Karpas-422 (cell line): ENCODE measurements around the gene TNRC6B. TPM values are rescaled to one million over a fixed set of nuclear protein-coding genes. Genes with fewer than 3 reads are reported as not detected.
A peak's percentile ranks its signal among the peaks of the same experiment; 100 is the strongest.
"Not testable (repeated sequence)": the region's sequence is repeated elsewhere in the genome, so short reads cannot be mapped to it uniquely, and the experiment has no call there.

Experiments used
- DNase-seq: peaks from one replicate; pipeline ENCODE4 v3.0.0-alpha.2; 2015
- H2AFZ ChIP-seq: fragments of 200-600 bp; sonication (generic); 2 replicates; pipeline ENCODE4 v1.6.1; 2014; ENCODE audit warnings: antibody characterized with exemption, low read length, mixed read lengths
- H3K27ac ChIP-seq: fragments of 200-600 bp; sonication (generic); 2 replicates; pipeline ENCODE4 v1.5.1; 2014; ENCODE audit warnings: mild to moderate bottlenecking, low read length, moderate library complexity
- H3K27me3 ChIP-seq: fragments of 200-600 bp; sonication (generic); 2 replicates; pipeline ENCODE4 v1.6.1; 2014; ENCODE audit warnings: low read length, mixed read lengths
- H3K36me3 ChIP-seq: fragments of 200-600 bp; sonication (generic); 2 replicates; pipeline ENCODE4 v1.6.1; 2014; ENCODE audit warnings: low read length, mixed read lengths; ENCODE audit not compliant: insufficient read depth
- H3K4me1 ChIP-seq: fragments of 200-600 bp; sonication (generic); 2 replicates; pipeline ENCODE4 v1.6.1; 2014; ENCODE audit warnings: mild to moderate bottlenecking, low read length, mixed read lengths
- H3K4me2 ChIP-seq: fragments of 200-600 bp; sonication (generic); 2 replicates; pipeline ENCODE4 v1.6.1; 2014; ENCODE audit warnings: low read length, low read depth, mild to moderate bottlenecking; ENCODE audit not compliant: poor library complexity, severe bottlenecking
- H3K4me3 ChIP-seq: fragments of 200-600 bp; sonication (generic); 2 replicates; pipeline ENCODE4 v1.5.1; 2014; ENCODE audit warnings: mild to moderate bottlenecking, antibody characterized with exemption, low read length, mixed read lengths
- H3K79me2 ChIP-seq: fragments of 200-600 bp; sonication (generic); 2 replicates; pipeline ENCODE4 v1.6.1; 2014; ENCODE audit warnings: mild to moderate bottlenecking, low read length, mixed read lengths
- H3K9ac ChIP-seq: fragments of 200-600 bp; sonication (generic); 2 replicates; pipeline ENCODE4 v1.6.0; 2014; ENCODE audit warnings: low read length
- H3K9me2 ChIP-seq: fragments of 200-600 bp; sonication (generic), shearing (Covaris generic); replicated peaks from 2 replicates; pipeline ENCODE4 v1.6.0; 2014; ENCODE audit warnings: mild to moderate bottlenecking, low read length, moderate library complexity; ENCODE audit not compliant: insufficient read depth
- H3K9me3 ChIP-seq: fragments of 300-700, 200-600 bp; sonication (generic); 2 replicates; pipeline ENCODE4 v1.6.1; 2014; ENCODE audit warnings: low read length, mixed read lengths
- H4K20me1 ChIP-seq: fragments of 200-600 bp; sonication (generic); 2 replicates; pipeline ENCODE4 v1.6.1; 2014; ENCODE audit warnings: mild to moderate bottlenecking, antibody characterized with exemption, low read length, low read depth; ENCODE audit not compliant: insufficient read depth
- total RNA-seq: library from RNA; depleted of rRNA; stranded (reverse); fragments of >200 nt; shearing (Covaris generic); gene quantifications from 2 replicates; pipeline ENCODE4 v1.2.3, GENCODE V29; 2014; ENCODE audit warnings: low replicate concordance

The TNRC6B gene
- total RNA-seq, 1 experiment from 2014 or later: 32.0 TPM

DNA sequence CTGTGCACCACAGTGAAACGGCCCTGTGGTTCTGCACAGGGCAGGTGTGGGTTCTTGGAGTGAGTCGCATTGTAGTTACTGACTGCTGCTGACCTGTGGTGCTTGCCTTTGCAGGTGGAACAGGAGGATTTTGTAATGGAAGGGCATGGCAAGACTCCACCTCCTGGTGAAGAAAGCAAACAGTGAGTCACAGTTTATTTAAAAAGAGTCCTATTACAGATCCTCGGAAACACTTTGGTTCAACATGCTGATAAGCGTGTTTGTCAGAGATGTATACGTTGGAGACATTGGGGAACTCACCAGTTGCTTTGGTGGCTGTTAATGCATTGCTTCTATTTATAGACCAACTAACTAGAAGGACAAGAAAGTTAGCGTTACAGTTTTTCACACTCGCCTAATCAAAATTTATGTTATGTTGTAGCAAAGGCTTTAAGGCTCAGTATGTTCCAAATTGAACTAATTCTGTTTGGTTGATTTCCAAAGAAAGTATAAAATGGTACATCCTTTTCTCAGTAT is 21.7 kb upstream of the TNRC6B start:
- H3K79me2 ChIP-seq: peaks cover 3% of the 10 kb centered on the region; the same call in 1 of the 2 replicates
- H3K27me3 ChIP-seq: no peaks in the 10 kb centered on the region
- H4K20me1 ChIP-seq: no peaks in the 10 kb centered on the region
- H3K27ac ChIP-seq: no peak overlapping the region
- no peak overlapping the region for H3K4me3 ChIP-seq
- H3K9me2 ChIP-seq: no peaks in the 10 kb centered on the region
- no peaks in the 10 kb centered on the region for H3K9me3 ChIP-seq
- no peak overlapping the region for H3K4me2 ChIP-seq
- peak; percentile 45 for DNase-seq
- H3K9ac ChIP-seq: no peak overlapping the region
- H2AFZ ChIP-seq: no peak overlapping the region
- H3K4me1 ChIP-seq: no peaks in the 10 kb centered on the region
- no peaks in the 10 kb centered on the region for H3K36me3 ChIP-seq

DNA sequence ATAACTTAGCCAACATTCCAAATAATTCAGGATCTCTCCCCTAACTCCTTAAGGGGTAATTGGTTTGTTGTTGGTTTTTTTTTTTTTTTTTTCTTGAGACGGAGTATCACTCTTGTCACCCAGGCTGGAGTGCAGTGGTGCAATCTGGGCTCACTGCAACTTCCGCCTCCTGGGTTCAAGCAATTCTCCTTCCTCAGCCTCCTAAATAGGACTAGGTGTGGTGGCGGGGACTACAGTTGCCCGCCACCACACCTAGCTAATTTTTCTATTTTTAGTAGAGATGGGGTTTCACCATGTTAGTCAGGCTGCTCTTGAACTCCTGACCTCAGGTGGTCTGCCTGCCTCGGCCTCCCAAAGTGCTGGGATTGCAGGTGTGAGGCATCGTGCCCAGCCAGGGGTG is 21.0 kb upstream of the TNRC6B start:
- not testable (repeated sequence) for H4K20me1 ChIP-seq, H3K9ac ChIP-seq, DNase-seq, H2AFZ ChIP-seq, H3K36me3 ChIP-seq, H3K9me3 ChIP-seq, H3K4me3 ChIP-seq, H3K79me2 ChIP-seq, H3K4me1 ChIP-seq, H3K27me3 ChIP-seq, H3K9me2 ChIP-seq, H3K27ac ChIP-seq, H3K4me2 ChIP-seq

DNA sequence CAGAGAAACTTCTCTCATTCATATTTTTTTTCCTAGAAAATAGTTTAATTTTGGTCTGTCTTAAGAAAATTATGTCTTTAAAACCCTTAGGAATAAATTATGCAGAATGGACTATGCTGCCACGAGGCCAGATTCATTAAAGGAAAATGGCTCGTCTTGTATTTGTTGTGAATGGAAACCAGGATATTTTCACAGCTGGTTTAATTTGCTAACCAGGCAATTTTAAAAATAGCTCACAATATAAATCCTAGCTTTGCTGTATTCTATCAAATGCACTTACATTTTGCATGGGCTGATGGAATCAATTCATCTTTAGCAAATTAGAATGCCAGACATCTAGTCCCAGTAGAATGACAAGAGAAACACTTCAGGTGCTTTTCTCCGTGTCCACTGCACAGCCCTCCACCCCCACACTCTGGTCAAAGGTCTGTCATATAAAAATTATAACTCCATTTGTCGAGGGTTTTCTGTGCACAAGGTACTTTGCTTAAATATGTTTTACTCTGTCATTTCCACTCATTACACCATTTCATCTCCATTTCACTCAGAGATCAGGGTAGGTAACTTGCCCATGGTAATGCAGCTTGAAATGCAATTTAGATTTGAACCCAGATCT is 20.3 kb upstream of the TNRC6B start:
- no peak overlapping the region for H2AFZ ChIP-seq
- DNase-seq: no peak
- H3K79me2 ChIP-seq: peaks cover 3% of the 10 kb centered on the region; the same call in 1 of the 2 replicates
- H3K9ac ChIP-seq: no peak overlapping the region
- no peaks in the 10 kb centered on the region for H3K9me2 ChIP-seq
- H3K36me3 ChIP-seq: no peaks in the 10 kb centered on the region
- no peaks in the 10 kb centered on the region for H3K9me3 ChIP-seq
- no peaks in the 10 kb centered on the region for H3K27me3 ChIP-seq
- no peak overlapping the region for H3K4me3 ChIP-seq
- no peaks in the 10 kb centered on the region for H4K20me1 ChIP-seq
- H3K4me1 ChIP-seq: no peaks in the 10 kb centered on the region
- H3K4me2 ChIP-seq: no peak overlapping the region
- H3K27ac ChIP-seq: no peak overlapping the region

DNA sequence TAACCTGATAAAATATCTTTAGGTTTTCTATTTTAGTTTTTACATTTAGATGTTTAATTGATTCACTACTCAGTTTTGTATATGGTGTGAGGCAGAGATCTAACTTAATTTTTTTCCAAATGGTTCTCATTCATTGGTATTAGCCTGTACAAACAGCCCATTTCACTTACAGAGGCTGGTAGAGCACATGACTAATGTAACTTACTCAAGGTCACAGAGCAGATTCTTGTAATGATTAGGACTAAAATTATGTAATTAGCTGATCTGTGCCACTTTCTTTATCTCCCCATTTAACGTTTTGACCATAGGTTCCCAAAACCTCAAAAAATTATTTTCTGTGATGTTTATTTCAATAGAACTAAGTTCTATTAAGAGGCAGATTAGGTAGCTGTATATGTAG is 16.5 kb upstream of the TNRC6B start:
- Histone ChIP-seq H2AFZ (no peak overlapping the region), H3K9ac (no peak overlapping the region), H3K4me1 (no peaks in the 10 kb centered on the region), H3K9me2 (no peaks in the 10 kb centered on the region), H3K79me2 (peaks cover 3% of the 10 kb centered on the region; the same call in 1 of the 2 replicates), H3K36me3 (no peaks in the 10 kb centered on the region; the same call in 1 of the 2 replicates), H4K20me1 (no peaks in the 10 kb centered on the region), H3K4me2 (no peak overlapping the region), H3K4me3 (no peak overlapping the region), H3K27ac (no peak overlapping the region), H3K27me3 (no peaks in the 10 kb centered on the region), H3K9me3 (no peaks in the 10 kb centered on the region; the same call in 1 of the 2 replicates)
- no peak for DNase-seq

DNA sequence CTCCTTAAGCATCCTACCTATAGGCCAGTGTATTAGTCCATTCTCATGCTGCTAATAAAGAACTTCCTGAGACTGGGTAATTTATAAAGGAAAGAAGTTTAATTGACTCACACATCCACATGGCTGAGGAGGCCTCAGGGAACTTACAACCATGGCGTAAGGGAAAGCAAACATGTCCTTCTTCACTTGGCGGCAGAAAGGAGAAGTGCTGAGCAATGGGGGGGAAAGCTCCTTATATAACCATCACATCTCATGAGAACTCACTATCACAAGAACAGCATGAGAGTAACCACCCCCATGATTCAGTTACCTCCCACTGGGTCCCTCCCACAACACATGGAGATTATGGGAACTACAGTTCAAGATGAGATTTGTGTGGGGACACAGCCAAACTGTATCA is 12.2 kb upstream of the TNRC6B start:
- not testable (repeated sequence) for H3K27ac ChIP-seq, H3K4me2 ChIP-seq, H3K27me3 ChIP-seq, H3K9ac ChIP-seq, H4K20me1 ChIP-seq, H3K9me3 ChIP-seq, H2AFZ ChIP-seq, H3K4me1 ChIP-seq, H3K9me2 ChIP-seq, H3K79me2 ChIP-seq, DNase-seq, H3K36me3 ChIP-seq, H3K4me3 ChIP-seq

DNA sequence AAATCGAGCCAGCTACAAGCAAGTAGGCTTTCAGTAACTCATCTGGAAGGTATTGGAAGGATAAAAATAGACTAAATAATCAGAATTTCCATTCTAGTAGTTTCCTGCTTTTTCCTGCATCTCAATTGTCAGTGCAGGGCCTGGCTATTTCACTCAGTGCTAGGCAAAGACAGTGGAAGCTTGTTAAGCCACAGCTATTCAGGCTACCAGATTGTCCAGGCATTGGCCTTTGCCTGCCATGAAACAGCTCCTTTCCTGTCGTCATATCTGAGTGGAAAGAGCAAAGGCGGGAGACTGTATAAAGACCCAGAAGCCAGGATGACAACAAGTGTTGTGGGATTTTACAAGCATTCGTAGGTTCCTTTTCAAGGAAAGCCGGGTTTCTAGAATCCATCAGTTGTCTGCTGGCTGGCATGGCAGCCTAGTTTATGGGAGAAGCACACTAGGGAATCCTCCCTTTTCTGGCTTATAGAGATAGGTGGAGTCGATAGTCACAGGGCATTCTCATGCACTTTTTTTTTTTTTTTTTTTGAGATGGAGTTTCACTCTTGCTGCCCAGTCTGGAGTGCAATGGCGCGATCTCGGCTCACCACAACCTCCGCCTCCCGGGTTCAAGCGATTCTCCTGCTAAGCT is 2.0 kb upstream of the TNRC6B start:
- no peak overlapping the region for H3K4me2 ChIP-seq
- H2AFZ ChIP-seq: no peak overlapping the region
- H3K9me3 ChIP-seq: no peaks in the 10 kb centered on the region
- no peak overlapping the region for H3K4me3 ChIP-seq
- peak overlapping the region; percentile 46 for H3K27ac ChIP-seq
- DNase-seq: no peak
- peaks cover 39% of the 10 kb centered on the region for H3K79me2 ChIP-seq
- H4K20me1 ChIP-seq: no peaks in the 10 kb centered on the region; the same call in 1 of the 2 replicates
- H3K36me3 ChIP-seq: no peaks in the 10 kb centered on the region
- H3K4me1 ChIP-seq: peaks cover 42% of the 10 kb centered on the region
- H3K27me3 ChIP-seq: no peaks in the 10 kb centered on the region
- no peak overlapping the region for H3K9ac ChIP-seq
- no peaks in the 10 kb centered on the region for H3K9me2 ChIP-seq

DNA sequence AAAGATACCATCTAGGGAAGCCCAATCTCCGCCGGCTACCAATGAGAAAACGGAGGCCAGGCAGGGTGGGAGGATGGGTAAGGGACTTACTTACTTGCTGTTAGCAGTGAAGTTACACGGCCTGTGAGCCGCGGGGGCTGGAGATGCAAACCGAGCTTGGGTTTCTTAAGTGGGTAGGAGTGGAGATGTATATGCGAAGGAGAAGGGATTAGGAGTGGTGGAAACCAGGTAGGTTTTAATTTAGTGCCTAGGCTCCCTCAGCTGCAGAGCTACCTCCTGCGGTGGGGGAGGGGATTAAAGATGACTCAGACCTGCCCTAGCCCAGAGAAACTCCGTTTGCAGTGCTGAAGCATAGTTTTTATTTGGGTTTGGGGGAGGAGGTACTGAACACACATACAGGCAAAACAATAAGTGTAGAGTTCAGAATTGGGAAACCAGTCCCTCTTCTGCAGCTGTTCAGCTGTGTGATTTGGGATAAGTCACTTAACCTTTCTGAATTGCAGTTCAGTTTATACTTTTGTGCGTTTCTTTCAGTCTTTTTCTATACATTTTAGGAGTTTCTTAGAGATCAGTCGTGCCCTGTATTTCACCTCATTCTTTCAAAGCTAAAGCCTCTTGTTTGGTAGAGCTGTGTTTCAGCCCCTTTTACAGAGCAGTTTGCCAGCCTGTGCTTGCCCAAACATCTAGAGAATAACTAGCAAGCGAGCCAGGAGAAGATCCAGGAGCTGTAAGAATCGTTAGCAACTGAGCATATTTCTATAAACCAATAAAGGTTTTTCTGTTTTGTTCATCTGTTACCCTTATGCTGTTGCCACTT is 596 bp upstream of the TNRC6B start:
- Histone ChIP-seq H3K27ac (peak overlapping the region; percentile 98), H3K4me2 (peak overlapping the region; percentile 97), H3K9ac (peak overlapping the region; percentile 67), H3K79me2 (peaks cover 53% of the 10 kb centered on the region), H3K9me2 (no peaks in the 10 kb centered on the region), H4K20me1 (no peaks in the 10 kb centered on the region; the same call in 1 of the 2 replicates), H3K27me3 (no peaks in the 10 kb centered on the region), H3K36me3 (no peaks in the 10 kb centered on the region), H2AFZ (peak overlapping the region; percentile 13; the same call in 1 of the 2 replicates), H3K4me3 (peak overlapping the region; percentile 78), H3K4me1 (peaks cover 49% of the 10 kb centered on the region), H3K9me3 (no peaks in the 10 kb centered on the region)
- DNase-seq: peak; percentile 88
